GM20000 (cell line): ENCODE data around the gene RAB6A.

Source experiments
- DNase-seq: peaks from one replicate; pipeline ENCODE4 v3.0.0; 2012; ENCODE audit warnings: low spot score
- CTCF ChIP-seq: IDR thresholded peaks from 2 replicates; pipeline ENCODE4 v1.5.1; 2012; ENCODE audit warnings: mild to moderate bottlenecking, control low read depth; ENCODE audit errors: extremely low read depth, missing control alignments

The RAB6A gene

GRCh38 chr11:73656985-73657384, 103.9 kb downstream of the RAB6A start:
- TF ChIP-seq CTCF: no peak
- no peak for DNase-seq

- DNase-seq: no peak
- no peak for TF ChIP-seq CTCF
Observed at GRCh38 chr11:73655686-73656085, 105.2 kb downstream of the RAB6A start.

GRCh38 chr11:73654482-73655021, 106.3 kb downstream of the RAB6A start:
- DNase-seq: no peak
- no peak for TF ChIP-seq CTCF

- TF ChIP-seq CTCF: no peak
- DNase-seq: no peak
Observed at GRCh38 chr11:73653996-73654395, 106.9 kb downstream of the RAB6A start.

- TF ChIP-seq CTCF: no peak
- no peak for DNase-seq
Observed at GRCh38 chr11:73652856-73653559, 107.9 kb downstream of the RAB6A start.

GRCh38 chr11:73652046-73652730, 108.7 kb downstream of the RAB6A start:
- DNase-seq: no peak
- TF ChIP-seq CTCF: no peak

- TF ChIP-seq CTCF: no peak
- DNase-seq: no peak
Observed at GRCh38 chr11:73651661-73652045, 109.2 kb downstream of the RAB6A start.
